RCC 7860 (cell line): ENCODE data around the gene CD244.
"Not testable (repeated sequence)": the region's sequence is repeated elsewhere in the genome, so short reads cannot be mapped to it uniquely, and the experiment has no call there.

Experiments
- DNase-seq: peaks from one replicate; pipeline ENCODE4 v3.0.0-alpha.2; 2015; ENCODE audit warnings: low spot score
- FAIRE-seq: peaks from 2 replicates; lab custom pipeline; 2012; peaks lifted over from hg19 to GRCh38; lab: Jason Lieb, UNC

Gene CD244

DNA sequence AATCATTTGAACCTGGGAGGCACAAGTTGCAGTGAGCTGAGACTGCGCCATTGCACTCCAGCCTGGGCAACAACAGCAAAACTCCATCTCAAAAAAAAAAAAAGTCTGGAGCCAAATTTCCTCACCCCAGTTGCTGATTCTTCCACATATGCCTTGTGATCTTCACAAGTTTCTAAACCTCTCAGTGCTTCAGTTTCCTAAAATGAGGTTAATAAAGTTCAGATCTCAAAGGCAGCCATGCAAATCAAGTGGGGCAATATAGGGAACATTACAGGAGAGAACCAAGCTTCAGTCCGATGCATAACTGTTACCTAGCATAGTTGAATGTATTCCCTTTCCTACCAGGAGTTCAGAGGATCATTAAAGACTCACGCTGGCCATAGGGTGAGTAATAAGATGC lies 17.5 kb upstream of the CD244 start:
- no peak for FAIRE-seq
- DNase-seq = no peak

- FAIRE-seq = no peak
- DNase-seq = no peak
These were observed 16.4 kb upstream of the CD244 start for GRCh38 chr1:160879056-160879455.

DNA sequence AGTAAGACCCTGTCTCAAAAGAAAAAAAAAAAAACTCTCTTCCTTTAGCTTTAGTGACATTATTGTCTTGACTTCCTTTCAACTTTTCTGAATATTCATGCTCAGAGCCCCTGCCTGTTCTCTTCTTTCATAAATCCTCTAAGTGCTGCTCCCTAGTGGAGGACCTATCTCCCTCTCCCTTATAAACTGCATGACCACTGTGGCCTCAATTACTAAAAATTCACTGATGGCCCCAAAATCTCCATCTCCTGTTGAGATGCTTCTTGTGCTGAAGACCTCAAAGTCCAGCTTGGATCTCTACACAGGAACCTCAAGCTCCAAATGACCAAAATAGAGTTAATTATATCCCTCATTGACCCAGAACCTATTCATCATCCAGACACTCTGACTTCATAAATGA lies 14.5 kb upstream of the CD244 start:
- FAIRE-seq = no peak

GRCh38 chr1:160876311-160876710 lies 13.6 kb upstream of the CD244 start:
- DNase-seq (no peak), FAIRE-seq (no peak)

More for the DNA sequence above, 14.5 kb upstream of the CD244 start:
- no peak for DNase-seq

GRCh38 chr1:160875591-160875990 lies 12.9 kb upstream of the CD244 start:
- DNase-seq, FAIRE-seq: not testable (repeated sequence)

- DNase-seq (no peak), FAIRE-seq (no peak)
These were observed 12.2 kb upstream of the CD244 start for GRCh38 chr1:160874935-160875334.

GRCh38 chr1:160868141-160868540 lies 5.5 kb upstream of the CD244 start:
- DNase-seq (no peak), FAIRE-seq (no peak)

DNA sequence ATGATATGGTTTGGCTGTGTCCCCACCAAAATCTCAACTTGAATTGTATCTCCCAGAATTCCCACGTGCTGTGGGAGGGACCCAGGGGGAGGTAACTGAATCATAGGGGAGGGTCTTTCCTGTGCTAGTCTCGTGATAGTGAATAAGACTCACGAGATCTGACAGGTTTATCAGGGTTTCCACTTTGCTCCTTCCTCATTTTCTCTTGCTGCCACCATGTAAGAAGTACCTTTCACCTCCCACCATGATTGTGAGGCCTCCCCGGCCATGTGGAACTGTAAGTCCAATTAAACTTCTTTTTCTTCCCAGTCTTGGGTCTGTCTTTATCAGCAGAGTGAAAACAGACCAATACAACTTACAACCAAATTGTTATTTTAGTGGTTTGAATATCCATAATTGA lies 5.0 kb upstream of the CD244 start:
- DNase-seq, FAIRE-seq: not testable (repeated sequence)

- FAIRE-seq (no peak), DNase-seq (no peak)
These were observed 4.1 kb upstream of the CD244 start for GRCh38 chr1:160866695-160867260.

DNA sequence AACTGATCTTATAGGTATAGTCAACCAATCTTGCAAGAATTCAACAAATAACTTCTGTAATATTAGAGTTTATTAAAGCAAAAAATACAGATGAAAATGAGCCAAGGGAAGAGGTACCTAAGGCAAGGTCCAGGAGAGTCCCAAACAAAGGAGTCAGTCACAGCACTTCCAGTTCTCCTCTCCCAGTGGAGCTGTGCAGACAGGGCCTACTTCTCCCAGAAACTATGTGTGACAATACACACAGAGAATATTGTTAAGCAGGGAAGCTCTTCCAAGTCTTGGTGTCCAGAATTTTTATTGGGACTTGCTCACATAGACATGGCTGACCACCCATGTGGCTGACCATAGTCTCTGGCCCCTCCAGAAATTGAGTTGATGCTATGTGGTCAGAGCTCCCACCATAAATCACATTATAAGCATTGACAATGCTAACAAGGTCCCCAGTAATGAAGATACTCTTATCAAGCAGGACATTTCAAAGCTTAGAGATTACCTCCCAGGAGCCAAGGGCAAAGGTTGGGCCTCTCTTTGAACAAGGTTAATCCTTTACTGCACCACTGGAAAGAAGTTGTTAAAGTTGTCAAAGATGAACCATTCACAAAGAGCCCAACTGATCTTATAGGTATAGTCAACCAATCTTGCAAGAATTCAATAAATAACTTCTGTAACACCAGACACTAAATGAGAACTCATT lies 3.5 kb upstream of the CD244 start:
- no peak for DNase-seq
- FAIRE-seq = no peak

DNA sequence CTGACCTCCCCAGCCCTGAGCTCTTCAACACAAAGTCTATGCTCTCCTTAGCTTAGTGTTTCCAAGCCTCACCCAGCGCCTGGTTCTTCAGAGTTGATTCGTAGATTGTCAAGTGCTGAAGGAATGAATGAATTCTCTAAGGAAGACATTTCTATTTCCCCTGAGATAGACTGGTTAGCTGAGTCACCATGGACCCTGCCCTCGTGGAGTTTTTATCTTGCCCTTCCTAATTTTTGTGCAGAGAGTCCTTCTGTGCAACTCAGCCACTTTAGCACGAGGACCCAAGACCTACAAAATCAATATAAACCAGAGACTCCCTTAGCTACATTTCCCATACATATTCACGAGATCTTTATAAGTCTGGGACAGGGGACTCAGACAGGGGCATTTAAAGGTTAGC lies 2.6 kb upstream of the CD244 start:
- no peak for DNase-seq
- no peak for FAIRE-seq

- FAIRE-seq = no peak
- DNase-seq = no peak
These were observed 1.5 kb upstream of the CD244 start for GRCh38 chr1:160864173-160864572.

DNA sequence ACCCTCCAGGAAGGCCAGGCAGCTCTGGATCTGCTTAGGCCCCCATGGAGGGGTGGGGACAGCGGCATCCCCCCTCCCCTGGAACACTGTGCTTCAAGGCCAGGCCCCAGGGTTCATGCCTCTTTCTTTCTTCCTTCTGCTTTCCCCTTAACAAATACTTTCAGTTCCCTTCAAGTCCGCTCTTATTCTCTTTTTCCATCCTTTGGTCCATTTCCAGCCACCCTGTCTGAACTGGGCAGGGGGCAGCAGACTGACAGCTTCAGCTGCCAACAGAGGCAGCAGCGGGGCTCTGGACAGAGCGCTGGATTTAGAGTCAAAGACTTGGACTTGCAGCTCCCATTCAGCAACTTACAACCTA lies 1.1 kb upstream of the CD244 start:
- FAIRE-seq = no peak

DNA sequence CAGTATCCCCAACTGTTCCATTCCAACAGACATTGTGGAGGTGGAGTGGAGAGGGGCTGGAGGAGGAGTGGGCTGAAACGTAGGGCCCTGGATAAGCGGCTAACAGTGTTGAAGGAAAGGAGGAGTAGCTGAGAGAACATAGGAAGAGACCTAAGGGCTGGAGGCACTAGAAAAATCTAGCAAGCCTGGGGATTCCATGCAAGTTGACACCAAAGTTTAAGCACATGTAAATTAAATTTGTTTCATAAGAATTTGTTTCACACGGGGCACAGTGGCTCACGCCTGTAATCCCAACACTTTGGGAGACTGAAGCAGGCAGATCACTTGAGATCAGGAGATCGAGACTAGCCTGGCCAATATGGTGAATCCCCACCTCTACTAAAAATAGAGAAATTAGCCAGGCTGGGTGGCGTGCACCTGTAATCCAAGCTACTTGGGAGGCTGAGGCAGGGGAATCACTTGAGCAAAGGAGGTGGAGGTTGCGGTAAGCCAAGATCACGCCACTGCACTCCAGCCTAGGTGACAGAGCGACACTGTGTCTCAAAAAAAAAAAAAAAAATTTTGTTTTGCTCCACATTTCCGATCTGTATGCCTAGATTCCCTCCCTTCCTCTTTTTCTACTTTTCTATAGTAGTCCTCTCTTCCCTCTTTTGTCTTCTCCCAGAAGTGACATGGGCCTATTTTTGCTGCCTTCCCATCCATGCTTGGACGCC lies 530 bp upstream of the CD244 start:
- DNase-seq = no peak
- no peak for FAIRE-seq

More for the DNA sequence above, 1.1 kb upstream of the CD244 start:
- DNase-seq = no peak

- no peak for DNase-seq
- FAIRE-seq = no peak
These were observed 1.7 kb downstream of the CD244 start for GRCh38 chr1:160860840-160861505.

DNA sequence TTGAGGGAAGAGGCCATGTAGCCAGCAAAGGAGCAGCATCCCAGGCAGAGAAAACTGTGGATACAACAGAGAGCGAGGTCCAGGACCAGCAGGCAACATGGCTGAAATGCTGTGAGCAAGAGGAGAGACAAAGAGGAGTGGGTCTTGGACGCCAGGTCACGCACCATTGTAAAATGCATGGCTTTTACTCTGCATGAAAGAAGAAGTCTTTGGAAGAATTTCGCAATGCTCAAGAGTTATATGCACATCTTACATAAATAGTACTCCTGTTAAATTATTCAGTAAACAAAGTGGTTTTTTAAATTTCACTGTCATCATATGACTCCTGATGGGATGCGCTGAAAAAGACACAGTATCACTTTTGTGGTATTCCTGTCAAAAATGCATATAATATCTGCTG lies 3.5 kb downstream of the CD244 start:
- FAIRE-seq (no peak), DNase-seq (no peak)

- DNase-seq (no peak), FAIRE-seq (no peak)
These were observed 4.2 kb downstream of the CD244 start for GRCh38 chr1:160858507-160858906.

DNA sequence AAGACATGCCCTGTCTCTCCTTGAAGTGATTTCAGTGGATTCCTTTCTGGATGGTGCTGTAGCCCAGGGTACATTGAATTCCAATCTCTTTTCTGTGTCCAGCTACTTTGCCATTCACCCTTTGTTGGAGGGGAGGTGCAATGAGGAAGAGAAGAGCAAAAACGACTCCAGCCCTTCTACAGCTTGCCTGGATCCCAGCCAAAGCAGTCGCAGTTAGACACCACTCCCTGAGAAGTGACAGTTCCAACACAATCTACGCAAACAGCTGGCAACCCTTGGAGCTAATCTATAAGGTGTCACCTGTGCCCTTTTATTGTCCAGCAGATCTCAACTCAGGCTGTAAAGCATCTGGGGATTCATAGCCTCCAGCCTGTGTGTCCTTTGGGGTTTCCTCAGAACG lies 4.6 kb downstream of the CD244 start:
- no peak for DNase-seq
- FAIRE-seq = no peak

DNA sequence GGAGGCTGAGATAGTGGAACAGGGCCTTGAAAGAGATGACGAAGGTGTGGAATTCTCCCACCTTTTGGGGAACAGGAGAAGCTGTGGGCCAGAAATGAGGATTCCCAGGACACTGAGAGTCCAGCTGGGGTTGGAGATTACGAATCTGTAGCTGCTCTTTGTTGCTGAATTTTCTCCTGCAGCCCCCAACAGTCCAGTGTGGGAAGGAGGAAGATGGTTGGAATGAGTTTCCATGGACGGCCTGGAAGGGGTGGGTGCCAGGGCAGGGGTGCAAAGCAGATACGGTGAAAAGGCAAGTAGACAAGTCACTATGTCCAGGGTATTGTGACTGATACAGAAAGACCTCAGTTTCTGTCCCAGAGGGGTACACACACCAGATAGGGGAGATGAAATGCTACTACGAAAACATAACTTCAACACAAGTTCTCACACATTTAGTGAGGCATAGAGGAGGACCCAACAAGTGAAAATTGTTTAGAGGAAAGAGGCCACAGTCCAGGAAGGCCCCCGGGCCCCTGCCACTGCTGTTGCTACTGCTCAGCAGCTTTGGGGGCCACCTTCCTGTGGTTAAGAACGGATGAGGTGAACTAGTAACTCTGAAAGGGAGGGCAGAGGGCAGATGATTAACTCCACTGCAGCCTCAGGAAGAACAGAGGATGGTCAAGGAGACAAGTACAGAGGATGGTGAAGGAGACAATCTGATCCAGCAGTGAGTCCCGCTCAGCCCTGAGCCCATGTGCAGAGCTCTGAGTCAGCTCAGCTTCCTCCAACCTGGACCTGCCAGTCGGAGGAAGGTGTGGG lies 7.3 kb downstream of the CD244 start:
- DNase-seq = no peak
- no peak for FAIRE-seq

GRCh38 chr1:160853754-160854153 lies 8.9 kb downstream of the CD244 start:
- FAIRE-seq (no peak), DNase-seq (no peak)

GRCh38 chr1:160853014-160853413 lies 9.7 kb downstream of the CD244 start:
- no peak for DNase-seq
- FAIRE-seq = no peak
